ENCODE measurements around the gene RFT1. TPM values are rescaled to one million over a fixed set of nuclear protein-coding genes. Genes with fewer than 3 reads are reported as not detected.

RFT1 gene
- total and polyA plus RNA-seq, 5 donors = 7.0 to 12.9 (median 12.4) TPM

GRCh38 chr3:53116956-53117355 is 13.3 kb downstream of the RFT1 start:
- no peak for ATAC-seq
- peaks cover 5% of the 10 kb centered on the region for H3K4me1 ChIP-seq (ENCODE audit: control insufficient read depth, insufficient read depth, low read length)
- no peak overlapping the region for H3K4me3 ChIP-seq (ENCODE audit: low read length)
- DNase-seq = no peak
- no peaks in the 10 kb centered on the region for H3K9me3 ChIP-seq (ENCODE audit: control insufficient read depth, low read length)
- intact Hi-C loops (cut with DNase I) = loop anchor here in 2 of 4 donors (5.0 kb wide), 2 partner anchors 45 to 80 kb away; partner anchors contain the start of gene PRKCD (in 1 of the 2)
- no peak overlapping the region for H3K27ac ChIP-seq (ENCODE audit: low read length)
- 98% methylated on average over 1 of the region's 1 CpG for WGBS
- H3K27me3 ChIP-seq (ENCODE audit: control insufficient read depth, insufficient read depth) = no peaks in the 10 kb centered on the region

- H3K4me1 ChIP-seq (ENCODE audit: control insufficient read depth, insufficient read depth, low read length) = peaks cover 2% of the 10 kb centered on the region
- WGBS = 87% methylated on average over 5 of the region's 5 CpGs
- H3K27me3 ChIP-seq (ENCODE audit: control insufficient read depth, insufficient read depth) = no peaks in the 10 kb centered on the region
- ATAC-seq (no peak), DNase-seq (no peak)
- H3K9me3 ChIP-seq (ENCODE audit: control insufficient read depth, low read length) = no peaks in the 10 kb centered on the region
- no peak overlapping the region for H3K27ac ChIP-seq (ENCODE audit: low read length)
- intact Hi-C loops (cut with DNase I) = loop anchor here (1.0 to 5.0 kb wide), 4 partner anchors 48 to 83 kb away; partner anchors contain the start of gene PRKCD (in 1 of the 4)
- no peak overlapping the region for H3K4me3 ChIP-seq (ENCODE audit: low read length)
Observed at GRCh38 chr3:53114412-53115074, 15.7 kb downstream of the RFT1 start.

GRCh38 chr3:53114011-53114400 is 16.2 kb downstream of the RFT1 start:
- peak; percentile 75 to 85 for ATAC-seq
- H3K9me3 ChIP-seq (ENCODE audit: control insufficient read depth, low read length) = no peaks in the 10 kb centered on the region
- no peak overlapping the region for H3K4me3 ChIP-seq (ENCODE audit: low read length)
- WGBS = 5% methylated on average over 5 of the region's 5 CpGs
- H3K4me1 ChIP-seq (ENCODE audit: control insufficient read depth, insufficient read depth, low read length) = peaks cover 2% of the 10 kb centered on the region
- no peaks in the 10 kb centered on the region for H3K27me3 ChIP-seq (ENCODE audit: control insufficient read depth, insufficient read depth)
- DNase-seq = peak; percentile 73 to 89 (median 84)
- peak overlapping the region; percentile 86 for H3K27ac ChIP-seq (ENCODE audit: low read length)
- intact Hi-C loops (cut with DNase I) = loop anchor here in 3 of 4 donors (1.0 to 5.0 kb wide), 3 partner anchors 82 to 83 kb away; no protein-coding TSS in a partner anchor

GRCh38 chr3:53113293-53114010 is 16.8 kb downstream of the RFT1 start:
- 64% methylated on average over 1 of the region's 1 CpG for WGBS
- intact Hi-C loops (cut with DNase I) = loop anchor here in 3 of 4 donors (1.0 to 5.0 kb wide), 3 partner anchors 83 to 84 kb away; no protein-coding TSS in a partner anchor
- H3K27ac ChIP-seq (ENCODE audit: low read length) = peak overlapping the region; percentile 89
- peak; percentile 75 to 78 for ATAC-seq
- peak; percentile 62 to 86 (median 84) for DNase-seq
- H3K4me1 ChIP-seq (ENCODE audit: control insufficient read depth, insufficient read depth, low read length) = peaks cover 2% of the 10 kb centered on the region
- H3K27me3 ChIP-seq (ENCODE audit: control insufficient read depth, insufficient read depth) = no peaks in the 10 kb centered on the region
- H3K9me3 ChIP-seq (ENCODE audit: control insufficient read depth, low read length) = no peaks in the 10 kb centered on the region
- H3K4me3 ChIP-seq (ENCODE audit: low read length) = no peak overlapping the region

GRCh38 chr3:53111822-53112221 is 18.4 kb downstream of the RFT1 start:
- DNase-seq = no peak
- no peak for ATAC-seq
- 82% methylated on average over 3 of the region's 3 CpGs for WGBS

GRCh38 chr3:53109891-53110771 is 20.1 kb downstream of the RFT1 start:
- Histone ChIP-seq H3K4me1 (ENCODE audit: control insufficient read depth, insufficient read depth, low read length) (no peaks in the 10 kb centered on the region), H3K9me3 (ENCODE audit: control insufficient read depth, low read length) (no peaks in the 10 kb centered on the region), H3K4me3 (ENCODE audit: low read length) (no peak overlapping the region), H3K27me3 (ENCODE audit: control insufficient read depth, insufficient read depth) (no peaks in the 10 kb centered on the region), H3K27ac (ENCODE audit: low read length) (no peak overlapping the region)
- ATAC-seq = peak; percentile 53 to 56
- intact Hi-C loops (cut with DNase I) = loop anchor here in 1 of 4 donors (5.0 kb wide), 1 partner anchor 87 kb away; no protein-coding TSS in a partner anchor
- WGBS = 60% methylated on average over 12 of the region's 12 CpGs
- DNase-seq = peak; percentile 62 to 75 (median 74)

More at GRCh38 chr3:53111822-53112221, 18.4 kb downstream of the RFT1 start:
- no peak overlapping the region for H3K27ac ChIP-seq (ENCODE audit: low read length)
- H3K4me3 ChIP-seq (ENCODE audit: low read length) = no peak overlapping the region
- intact Hi-C loops (cut with DNase I) = loop anchor here in 1 of 4 donors (5.0 kb wide), 1 partner anchor 85 kb away; no protein-coding TSS in a partner anchor
- no peaks in the 10 kb centered on the region for H3K27me3 ChIP-seq (ENCODE audit: control insufficient read depth, insufficient read depth)
- no peaks in the 10 kb centered on the region for H3K4me1 ChIP-seq (ENCODE audit: control insufficient read depth, insufficient read depth, low read length)
- H3K9me3 ChIP-seq (ENCODE audit: control insufficient read depth, low read length) = no peaks in the 10 kb centered on the region

- H3K27ac ChIP-seq (ENCODE audit: low read length) = no peak overlapping the region
- no peaks in the 10 kb centered on the region for H3K27me3 ChIP-seq (ENCODE audit: control insufficient read depth, insufficient read depth)
- WGBS = 86% methylated on average over 1 of the region's 1 CpG
- ATAC-seq (no peak), DNase-seq (no peak)
- no peaks in the 10 kb centered on the region for H3K4me1 ChIP-seq (ENCODE audit: control insufficient read depth, insufficient read depth, low read length)
- no peaks in the 10 kb centered on the region for H3K9me3 ChIP-seq (ENCODE audit: control insufficient read depth, low read length)
- intact Hi-C loops (cut with DNase I) = no loop called here
- no peak overlapping the region for H3K4me3 ChIP-seq (ENCODE audit: low read length)
Observed at GRCh38 chr3:53109190-53109589, 21.0 kb downstream of the RFT1 start.

GRCh38 chr3:53104762-53105161 is 25.5 kb downstream of the RFT1 start:
- ATAC-seq = peak; percentile 27 to 48
- 58% methylated on average over 3 of the region's 3 CpGs for WGBS
- Histone ChIP-seq H3K4me3 (ENCODE audit: low read length) (no peak overlapping the region), H3K9me3 (ENCODE audit: control insufficient read depth, low read length) (no peaks in the 10 kb centered on the region), H3K27me3 (ENCODE audit: control insufficient read depth, insufficient read depth) (no peaks in the 10 kb centered on the region), H3K4me1 (ENCODE audit: control insufficient read depth, insufficient read depth, low read length) (no peaks in the 10 kb centered on the region), H3K27ac (ENCODE audit: low read length) (no peak overlapping the region)
- intact Hi-C loops (cut with DNase I) = no loop called here
- DNase-seq = no peak

- no peaks in the 10 kb centered on the region for H3K4me1 ChIP-seq (ENCODE audit: control insufficient read depth, insufficient read depth, low read length)
- no peaks in the 10 kb centered on the region for H3K27me3 ChIP-seq (ENCODE audit: control insufficient read depth, insufficient read depth)
- peak in 2 of 3 donors; percentile 53 to 66 for DNase-seq
- H3K27ac ChIP-seq (ENCODE audit: low read length) = no peak overlapping the region
- intact Hi-C loops (cut with DNase I) = no loop called here
- peak; percentile 54 to 62 for ATAC-seq
- H3K9me3 ChIP-seq (ENCODE audit: control insufficient read depth, low read length) = no peaks in the 10 kb centered on the region
- 76% methylated on average over 16 of the region's 16 CpGs for whole genome bisulfite sequencing
- H3K4me3 ChIP-seq (ENCODE audit: low read length) = no peak overlapping the region
Observed at GRCh38 chr3:53103397-53104296, 26.6 kb downstream of the RFT1 start.

Data from right cardiac atrium (tissue), 5 donors.